Stimulated activated CD4-positive, alpha-beta T cell treated with anti-CD3 and anti-CD28 coated beads, TNF-alpha, amount 100 ng/mL, for 24 hours (primary cell): ENCODE results near the gene PPP1CB.
"Not testable (repeated sequence)": the region's sequence is repeated elsewhere in the genome, so short reads cannot be mapped to it uniquely, and the experiment has no call there.

Source experiments
- DNase-seq, 3 experiments: peaks; one replicate each; pipeline ENCODE4 v3.0.0-alpha.2; 2020; ENCODE audit warnings: low read depth in 3 of 3

Gene PPP1CB

DNA sequence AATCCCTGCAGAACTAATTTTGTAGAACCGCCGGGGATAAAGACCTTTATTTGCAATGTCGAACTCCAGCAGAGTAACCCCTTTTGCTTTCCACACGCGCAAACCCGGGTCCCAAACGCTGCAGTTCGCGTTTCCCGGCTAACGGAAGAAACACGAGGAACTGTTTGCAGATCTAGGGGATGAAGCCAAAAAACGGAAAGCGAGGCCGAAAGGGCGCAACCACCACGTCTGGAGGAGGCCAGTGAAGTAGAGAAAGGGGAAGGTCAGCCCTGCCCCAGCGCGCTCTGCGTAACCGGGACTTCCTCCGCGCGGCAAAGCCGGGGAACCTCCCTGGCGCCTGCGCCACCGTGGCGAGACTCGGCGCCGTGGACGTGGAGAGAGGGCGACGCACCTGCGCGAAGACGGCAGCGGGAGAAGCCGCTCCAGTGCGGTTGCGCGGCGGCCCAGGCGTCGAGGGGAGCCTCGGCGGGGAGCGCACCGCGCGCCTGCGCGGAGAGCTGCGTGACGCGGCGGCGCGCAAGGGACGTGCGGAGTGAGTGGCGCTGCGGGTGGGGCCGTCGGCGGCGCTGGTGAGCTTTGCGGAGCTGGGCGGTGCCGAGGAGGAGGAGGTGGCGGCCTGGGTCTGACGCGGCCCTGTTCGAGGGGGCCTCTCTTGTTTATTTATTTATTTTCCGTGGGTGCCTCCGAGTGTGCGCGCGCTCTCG is at the start of gene PPP1CB:
PPP1CB (plus strand) TSS at position 579 of the 704 bp plus-strand sequence. CDS start 295 bp downstream, outside the sequence.
- peak; percentile 87 to 93 (median 93) for DNase-seq

DNA sequence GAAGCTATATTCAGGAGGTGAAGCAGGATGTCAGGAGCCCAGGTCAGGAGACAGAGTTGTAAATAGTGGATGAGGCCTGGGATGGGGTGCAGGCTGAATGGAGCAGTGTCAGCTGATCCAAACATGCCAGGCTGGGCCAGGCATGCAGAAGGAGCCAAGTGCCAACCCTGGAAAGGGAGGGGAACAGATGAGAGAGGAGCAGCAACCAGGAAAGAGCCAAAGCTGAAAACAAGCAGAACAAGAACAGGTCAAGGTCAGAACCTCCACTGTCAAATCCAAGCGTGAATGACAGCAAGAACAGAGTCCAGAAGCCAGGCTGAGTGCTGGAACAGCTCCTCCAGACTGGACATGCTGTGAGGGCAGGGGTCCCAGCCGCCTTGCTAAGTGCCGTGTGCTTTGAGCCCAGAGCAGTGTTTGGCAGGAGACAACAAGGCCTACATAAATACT is 49.2 kb upstream of the PPP1CB start:
- DNase-seq, result no peak

DNA sequence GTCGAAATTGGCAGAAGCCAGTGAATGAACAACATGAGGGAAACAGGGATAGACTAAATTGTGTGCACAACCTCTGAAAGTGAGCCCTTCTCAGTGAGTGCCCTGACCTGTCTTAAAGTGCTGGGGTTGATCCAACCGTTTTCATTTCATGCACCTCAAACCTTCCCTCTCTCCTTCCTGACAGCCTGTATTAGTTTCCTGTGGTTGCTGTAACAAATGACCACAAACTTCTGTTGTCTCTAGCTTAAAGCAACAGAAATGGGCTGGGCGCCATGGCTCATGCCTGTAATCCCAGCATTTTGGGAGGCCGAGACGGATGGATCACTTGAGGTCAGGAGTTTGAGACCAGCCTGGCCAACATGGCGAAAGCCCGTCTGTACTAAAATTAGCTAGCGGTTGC is 48.8 kb upstream of the PPP1CB start:
- DNase-seq, result no peak

DNA sequence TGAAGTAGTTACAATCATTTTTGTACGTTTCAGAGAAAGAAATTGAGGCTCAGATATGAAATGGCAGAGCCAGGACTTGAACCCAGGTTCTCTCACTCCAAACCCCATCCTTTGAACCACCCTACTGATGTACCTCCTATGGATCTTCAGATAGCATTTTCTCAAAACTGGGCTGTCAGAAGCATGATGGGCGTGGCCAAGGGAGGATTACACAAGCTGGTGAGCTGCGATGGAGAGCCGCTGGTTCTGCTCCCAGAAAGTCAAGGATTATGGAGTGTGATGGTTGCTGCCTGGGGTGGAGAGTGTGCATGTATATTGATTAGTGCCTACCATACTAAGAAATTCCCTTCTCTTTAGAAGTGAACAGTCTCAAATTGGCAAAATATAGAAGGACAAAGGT is 47.0 kb upstream of the PPP1CB start:
- no peak for DNase-seq

DNA sequence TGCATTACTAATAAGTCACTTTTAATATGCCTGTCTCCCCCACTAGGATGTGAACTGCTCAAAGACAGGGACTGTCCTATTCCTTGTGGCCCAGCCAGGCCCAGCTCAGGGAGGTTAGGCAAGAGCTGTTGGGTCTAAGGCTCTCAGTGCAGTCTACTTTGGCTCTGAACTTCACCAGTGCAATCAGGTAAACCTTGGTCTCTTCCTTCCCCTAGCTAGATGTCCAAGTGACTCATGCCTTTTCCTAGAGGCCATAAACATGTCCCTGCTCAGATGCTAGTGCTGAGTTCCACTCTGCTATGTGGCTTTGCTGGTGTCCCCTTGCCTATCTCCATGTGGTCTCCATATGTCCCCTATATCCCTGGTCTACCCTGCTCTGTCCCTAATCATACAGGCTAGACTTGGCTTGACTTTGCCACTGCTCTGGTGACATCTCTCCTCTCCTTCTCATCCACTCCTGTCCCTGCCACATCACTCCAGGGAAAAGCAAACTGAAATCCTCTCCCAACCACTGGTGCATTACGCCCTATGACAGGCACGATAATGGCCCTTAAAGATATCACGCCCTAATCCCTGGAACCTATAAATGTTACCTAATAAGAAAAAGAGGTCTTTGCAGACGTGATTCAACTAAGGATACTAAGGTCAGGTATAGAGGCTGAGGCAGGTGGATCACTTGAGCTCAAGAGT is 45.7 kb upstream of the PPP1CB start:
- DNase-seq, result no peak

DNA sequence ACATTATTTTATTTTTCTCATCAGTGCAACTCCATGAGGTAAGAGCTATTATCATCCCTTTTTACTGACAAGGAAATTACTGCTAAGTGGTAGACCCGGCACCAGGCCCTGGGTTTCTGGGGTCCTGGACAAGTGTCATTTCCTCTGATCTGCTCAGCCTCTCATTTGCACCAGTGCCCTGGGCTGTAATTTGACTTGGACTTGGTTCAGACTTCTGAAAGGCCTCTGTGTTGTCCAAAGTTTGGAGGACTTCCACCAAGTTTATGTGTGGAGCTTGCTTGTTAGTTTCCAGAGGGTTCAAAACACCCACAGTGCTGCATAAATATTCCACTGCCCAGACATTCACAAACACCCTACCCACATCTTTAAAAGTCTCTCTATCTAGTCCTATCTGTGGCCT is 44.0 kb upstream of the PPP1CB start:
- no peak for DNase-seq

DNA sequence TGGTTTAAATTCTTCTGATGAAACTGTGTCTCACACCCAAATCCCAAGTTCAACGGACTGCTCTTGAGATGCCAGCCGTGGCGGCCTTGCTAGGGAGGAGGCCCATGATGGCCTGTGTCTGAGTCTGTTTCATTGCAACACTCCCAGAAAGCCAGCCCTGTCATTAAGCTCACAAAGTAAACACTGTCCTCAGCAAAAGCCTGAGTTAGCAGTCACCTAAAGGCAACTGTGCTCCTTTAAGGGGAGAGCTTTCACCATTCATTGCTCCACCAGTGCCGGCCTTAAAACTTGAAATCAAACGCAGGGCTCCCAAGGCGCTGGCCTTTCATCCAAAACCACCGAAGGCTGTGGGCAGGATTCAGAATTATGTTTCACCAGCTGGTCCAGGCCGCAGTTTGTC is 42.5 kb upstream of the PPP1CB start:
- DNase-seq, result no peak

DNA sequence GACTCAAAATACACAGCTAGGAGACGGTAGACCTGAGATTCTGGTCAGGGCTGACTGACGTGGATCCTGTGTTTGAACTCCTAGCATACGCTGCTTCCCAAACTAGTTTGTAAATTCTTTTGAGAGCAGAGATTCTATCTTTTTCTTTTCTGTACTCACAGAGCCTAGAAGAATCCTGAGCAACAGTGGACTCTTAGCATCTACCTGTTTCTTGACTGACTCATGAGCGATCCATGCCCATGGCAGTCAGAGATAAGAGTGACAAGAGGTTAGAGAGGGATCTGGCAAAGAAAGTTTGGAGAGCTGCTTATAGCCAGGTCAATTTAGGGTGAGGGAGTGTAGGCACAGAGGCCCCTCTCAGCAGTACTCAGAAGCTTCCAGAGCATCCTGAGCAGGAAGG is 41.1 kb upstream of the PPP1CB start:
- no peak for DNase-seq

DNA sequence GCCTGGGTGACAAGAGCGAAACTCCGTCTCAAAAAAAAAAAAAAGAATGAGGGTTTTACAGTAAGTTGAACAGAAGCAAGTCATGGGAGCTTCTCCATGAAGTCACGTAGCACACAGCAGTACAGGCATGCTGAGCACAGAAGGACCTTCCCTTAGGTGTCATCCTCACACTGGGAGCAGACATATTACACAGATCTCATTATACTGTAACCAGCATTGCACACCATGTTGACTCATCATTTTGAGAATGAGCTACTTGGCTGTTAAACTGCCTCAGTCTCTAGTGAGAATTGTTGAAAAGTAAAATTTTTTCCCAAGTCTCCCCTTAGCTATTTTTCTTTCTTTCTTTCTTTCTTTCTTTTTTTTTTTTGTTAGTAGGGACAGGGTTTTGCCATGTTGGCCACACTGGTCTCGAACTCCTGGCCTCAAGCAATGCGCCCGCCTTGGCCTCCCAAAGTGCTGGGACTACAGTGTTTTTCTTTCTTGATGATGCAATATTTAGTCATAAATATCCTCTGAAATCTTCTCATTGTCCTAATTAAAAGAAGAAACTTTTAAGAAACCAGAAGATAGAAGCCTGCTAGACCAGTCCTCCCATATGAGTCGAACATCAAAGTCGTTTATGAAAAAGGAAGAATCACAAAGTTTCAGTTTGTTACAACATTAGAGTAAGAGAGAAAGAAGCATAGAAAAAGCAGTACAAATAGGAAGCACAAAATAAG is 37.9 kb upstream of the PPP1CB start:
- DNase-seq, result no peak

DNA sequence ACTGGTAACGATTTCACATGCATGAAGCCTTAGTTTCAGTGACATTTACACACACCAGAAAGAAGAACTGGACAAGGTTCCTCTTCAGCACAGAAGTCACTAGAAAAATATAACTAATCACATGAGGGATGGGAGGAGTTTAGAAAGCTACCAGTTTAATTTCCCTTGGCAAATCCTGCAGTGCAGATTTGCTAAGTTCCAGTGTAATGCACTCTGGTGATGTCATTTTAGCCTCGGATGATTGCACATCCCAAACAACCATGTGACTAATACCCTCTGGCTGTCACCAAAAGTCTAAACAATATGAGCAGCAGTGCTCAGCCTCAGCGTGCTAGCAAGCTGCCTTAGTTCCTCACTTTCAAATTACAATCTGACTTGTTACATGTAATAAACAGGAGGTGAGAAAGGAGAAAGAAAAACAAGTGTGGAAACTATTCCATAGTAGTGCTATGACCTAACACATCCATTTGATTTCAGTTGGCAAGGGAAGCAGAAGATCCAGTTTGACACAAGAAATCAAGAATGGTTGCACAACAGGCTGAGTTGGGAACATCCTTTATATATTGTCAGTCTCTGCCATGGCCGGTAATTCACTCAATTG is 35.3 kb upstream of the PPP1CB start:
- DNase-seq, result no peak

DNA sequence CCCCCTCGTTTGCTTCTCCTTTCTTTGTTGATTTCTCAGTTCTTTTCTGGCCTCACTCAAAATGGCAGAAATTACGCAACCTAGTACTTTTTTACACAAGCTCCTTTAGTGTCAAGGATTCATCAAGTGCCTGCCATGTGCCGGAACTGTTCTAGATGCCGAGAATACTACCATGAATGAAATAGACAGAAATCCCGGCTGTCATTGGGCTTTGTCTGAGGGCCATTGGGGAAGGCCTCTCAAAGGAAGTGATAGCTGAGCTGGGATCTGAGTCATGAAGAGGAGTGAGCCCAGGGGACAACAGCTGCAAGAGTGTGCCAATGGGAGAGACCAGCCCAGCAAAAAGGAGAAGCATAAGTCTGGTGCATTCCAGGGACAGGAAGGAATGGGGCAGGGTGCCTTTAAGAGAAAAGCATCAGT is 34.3 kb upstream of the PPP1CB start:
- DNase-seq, result no peak

DNA sequence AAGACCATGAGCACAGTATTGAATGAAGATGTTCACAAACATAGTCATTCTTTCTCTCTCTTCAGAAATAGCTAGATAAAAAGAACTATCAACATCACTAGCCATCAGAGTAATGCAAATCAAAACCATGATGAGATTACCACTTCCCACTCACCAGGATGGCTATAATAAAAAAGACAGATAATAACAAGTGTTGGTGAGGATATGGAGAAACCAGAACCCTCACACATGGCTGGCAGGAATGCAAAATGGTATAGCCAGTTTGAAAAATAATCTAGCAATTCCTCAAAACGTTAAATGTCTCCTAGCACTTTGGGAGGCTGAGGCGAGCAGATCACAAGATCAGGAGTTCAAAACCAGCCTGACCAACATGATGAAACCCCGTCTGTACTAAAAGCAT is 31.3 kb upstream of the PPP1CB start:
- no peak for DNase-seq

DNA sequence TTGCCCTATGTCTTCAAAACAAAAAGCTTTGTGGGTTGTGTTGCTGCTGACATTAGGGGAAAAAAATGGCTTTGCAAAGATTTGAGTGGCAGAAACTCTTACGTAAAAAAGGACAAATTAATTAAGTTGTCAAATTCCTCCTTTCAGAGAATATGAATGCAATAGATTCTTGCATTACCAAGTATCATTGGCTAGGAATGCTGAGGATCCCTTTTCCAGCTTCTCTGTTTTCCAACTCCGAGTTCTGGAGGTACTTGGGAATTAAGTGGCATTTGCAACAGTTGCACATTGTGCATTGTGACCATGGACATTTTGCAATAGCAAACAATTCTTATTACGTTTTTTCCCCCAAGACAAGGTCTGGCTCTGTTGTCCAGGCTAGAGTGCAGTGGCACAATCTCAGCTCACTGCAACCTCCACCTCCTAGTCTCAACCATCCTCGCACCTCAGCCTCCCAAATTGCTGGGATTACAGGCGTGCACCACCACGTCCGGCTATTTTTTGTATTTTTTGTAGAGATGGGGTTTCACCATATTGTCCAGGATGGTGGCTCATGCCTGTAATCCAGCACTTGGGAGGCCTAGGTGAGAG is 29.9 kb upstream of the PPP1CB start:
- no peak for DNase-seq

DNA sequence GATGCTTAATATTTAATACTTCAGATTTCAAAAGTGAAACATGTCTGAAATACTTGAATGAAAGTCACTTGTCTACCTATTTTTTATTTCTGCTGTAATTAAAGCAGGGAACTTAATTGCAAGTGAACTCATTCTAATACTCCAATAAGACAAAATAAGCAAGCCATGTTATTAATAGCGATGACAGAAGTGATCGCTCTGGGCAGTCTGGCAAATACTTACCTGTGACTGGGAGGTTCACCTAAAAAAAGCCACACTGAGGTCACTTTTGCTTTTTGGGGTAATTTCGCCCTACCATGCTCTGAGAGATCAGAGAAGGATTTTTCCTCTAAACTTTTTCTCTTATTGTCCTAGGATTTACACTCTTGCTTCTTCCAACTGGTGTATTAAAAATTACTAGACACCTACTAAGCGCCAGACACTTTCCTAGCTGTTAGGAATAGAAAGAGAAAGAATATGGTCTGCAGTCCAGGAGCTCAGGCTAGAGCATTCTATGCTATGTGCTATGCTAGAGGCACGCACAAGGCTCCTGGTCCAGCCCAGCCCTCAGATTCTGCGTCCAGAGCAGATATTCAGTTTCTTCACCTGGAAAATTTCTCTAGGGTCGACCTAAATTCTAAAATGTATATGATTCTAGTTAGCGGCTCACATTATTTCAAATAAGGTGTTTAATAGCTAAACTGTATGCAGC is 26.5 kb upstream of the PPP1CB start:
- DNase-seq, result no peak

DNA sequence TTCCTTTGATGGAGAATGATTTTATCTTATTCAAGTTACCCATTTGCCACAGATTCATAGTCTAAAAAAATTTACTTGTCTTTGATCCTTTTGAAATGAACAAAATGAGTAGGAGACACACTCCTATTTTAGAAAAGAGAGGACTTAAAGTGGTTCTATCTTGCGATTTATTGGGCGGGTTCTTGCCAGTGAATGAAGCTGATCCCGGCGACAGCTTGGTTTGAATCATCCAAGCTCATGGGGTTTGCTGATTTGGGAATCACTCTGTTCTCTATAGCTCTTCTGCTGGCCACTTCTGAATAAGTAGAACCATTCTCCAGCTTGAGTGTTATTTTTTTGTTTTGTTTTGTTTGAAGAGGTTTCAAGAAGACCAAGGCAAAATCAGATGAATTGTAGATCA is 25.5 kb upstream of the PPP1CB start:
- DNase-seq, result no peak

DNA sequence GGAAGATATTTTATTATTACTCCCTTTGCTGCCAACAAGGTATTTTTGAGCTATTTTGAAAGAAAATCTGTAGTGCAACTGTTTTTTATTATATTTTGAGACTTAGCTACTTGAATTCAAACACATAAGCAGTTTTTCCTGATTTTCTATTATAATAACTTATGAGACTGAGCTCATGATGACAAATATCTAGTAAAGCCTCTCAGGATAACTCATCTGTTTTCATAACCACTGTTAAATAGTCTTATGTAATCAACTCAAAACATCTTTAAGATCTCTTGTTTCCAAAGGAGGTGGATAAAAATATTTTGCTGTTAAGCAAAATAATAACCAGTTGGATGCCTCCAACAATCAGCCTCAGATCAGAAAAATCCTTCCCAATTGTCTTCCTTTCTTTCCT is 21.9 kb upstream of the PPP1CB start:
- no peak for DNase-seq

DNA sequence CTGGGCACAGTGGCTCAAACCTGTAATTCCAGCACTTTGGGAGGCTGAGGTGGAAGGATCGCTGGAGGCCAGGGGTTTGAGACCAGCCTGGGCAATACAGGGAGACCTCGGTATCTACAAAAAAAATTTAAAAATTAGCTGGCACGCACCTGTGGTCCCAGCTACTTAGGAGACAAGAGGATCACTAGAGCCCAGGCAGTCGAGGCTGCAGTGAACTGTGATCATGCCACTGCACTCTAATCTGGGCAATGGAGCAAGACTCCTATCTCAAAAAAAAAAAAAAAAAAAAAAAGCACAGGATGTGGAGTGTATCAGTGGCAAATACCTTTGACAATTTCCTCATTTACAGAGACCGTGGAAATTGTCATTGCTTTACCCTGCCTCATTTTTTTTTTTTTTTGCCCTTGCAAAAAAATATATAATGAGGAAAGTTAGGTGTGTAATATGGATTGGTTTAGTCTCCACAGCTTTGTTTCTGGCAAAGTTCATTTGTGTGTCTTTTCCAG is 20.9 kb upstream of the PPP1CB start:
- DNase-seq, result no peak

DNA sequence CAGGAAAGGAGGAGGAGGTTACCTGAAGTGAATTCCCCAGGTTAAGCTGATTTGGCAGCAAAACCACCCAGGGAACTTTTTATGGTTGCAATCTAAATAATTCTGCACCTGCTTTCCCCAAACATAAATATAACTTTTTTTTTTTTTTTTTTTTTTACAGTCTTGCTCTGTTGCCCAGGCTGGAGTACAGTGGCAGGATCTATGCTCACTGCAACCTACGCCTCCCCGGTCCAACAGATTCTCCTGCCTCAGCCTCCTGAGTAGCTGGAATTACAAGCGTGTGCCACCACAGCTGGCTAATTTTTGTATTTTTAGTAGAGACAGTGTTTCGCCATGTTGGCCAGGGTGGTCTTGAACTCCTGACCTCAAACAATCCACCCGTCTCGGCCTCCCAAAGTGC is 16.1 kb upstream of the PPP1CB start:
- DNase-seq, result no peak

DNA sequence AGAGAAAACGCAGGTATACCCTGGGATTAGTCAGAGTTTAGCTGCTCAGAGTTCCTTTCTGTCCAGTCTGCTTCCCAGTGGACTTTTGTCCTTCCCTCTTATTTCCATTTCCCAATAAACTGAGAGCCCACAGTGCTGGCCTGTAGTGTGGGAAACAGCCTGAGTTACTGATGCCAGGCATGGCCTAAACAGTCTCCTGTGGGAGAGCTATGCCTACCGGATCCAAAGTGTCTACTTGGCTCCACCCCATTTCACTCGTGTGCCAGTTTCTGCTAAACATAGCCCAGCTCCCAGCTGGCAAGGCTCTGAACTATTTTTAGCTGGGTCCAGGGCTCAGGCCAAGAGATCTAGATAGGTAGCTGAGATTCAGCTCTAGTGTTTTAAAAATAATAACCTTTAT is 15.6 kb upstream of the PPP1CB start:
- no peak for DNase-seq

DNA sequence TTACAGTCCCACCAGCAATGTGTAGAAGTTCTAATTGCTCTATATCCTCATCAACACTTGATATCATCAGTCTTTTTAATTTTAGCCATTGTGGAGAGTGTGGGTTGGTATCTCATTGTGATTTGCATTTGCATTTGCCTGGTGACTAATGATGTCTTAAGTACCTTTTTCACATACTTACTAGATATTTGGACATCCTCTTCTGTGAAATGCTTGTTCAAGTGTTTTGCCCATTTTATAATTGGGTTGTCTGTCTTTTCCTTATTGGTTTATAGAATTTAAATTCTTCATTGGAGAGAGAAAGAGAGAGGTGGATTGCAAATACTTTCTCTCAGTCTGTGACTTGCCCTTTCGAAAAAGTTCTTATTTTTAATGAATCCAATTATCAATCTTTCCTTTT is 14.0 kb upstream of the PPP1CB start:
- no peak for DNase-seq

DNA sequence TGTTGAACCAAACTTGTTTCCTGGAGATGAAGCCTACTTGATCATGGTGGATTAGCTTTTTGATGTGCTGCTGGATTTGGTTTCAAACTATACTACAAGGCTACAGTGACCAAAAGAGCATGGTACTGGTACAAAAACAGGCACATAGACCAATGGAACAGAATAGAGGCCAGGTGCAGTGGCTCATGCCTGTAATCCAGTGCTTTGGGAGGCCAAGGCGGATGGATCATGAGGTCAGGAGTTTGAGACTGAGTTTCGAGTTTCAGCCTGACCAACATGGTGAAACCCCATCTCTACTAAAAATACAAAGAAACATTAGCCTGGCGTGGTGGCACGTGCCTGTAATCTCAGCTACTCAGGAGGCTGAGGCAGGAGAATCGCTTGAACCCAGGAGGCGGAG is 9.0 kb upstream of the PPP1CB start:
- DNase-seq, result not testable (repeated sequence)
